Fibroblast of gingiva (primary cell): ENCODE measurements around the gene RGL4.

Source experiments
- DNase-seq: peaks from one replicate; pipeline ENCODE4 v3.0.0-alpha.2; 2011; ENCODE audit warnings: low read depth

RGL4 gene

DNA sequence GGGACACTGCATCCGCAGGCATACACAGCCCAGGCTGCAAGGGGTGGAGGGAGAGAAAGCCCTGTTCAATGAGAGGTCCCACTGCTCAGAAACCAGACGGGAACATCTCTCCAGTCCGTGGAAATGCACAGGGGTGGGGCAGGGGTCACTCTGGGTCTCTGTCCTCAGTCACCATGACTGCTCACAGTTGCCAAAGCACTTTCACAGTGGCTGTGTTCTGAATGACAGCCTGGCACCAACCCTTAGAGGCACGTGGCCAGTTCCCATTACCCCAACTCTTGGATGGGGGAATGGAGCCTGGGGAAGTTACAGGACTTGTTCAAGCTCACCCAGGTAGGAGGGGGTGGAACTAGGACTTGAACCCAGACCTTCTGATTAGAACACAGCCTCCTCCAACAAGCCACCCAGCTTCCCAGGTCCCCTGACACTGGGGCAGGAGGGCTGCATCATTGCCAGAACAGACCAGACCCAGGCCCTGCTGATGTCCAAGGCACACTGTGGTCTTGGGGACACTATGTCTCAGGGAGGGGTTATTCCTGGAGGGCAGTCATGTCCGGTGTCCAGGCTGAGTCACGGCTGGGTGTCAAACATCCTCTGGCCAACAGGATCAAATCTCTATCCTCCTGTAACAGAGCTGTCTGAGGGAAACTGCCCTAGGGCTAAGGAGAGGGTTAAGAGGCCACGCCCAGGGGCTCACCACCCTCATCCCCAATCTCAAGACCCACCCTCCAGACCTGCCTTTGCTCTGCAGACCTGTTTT lies 51.9 kb downstream of the RGL4 start:
- no peak for DNase-seq

DNA sequence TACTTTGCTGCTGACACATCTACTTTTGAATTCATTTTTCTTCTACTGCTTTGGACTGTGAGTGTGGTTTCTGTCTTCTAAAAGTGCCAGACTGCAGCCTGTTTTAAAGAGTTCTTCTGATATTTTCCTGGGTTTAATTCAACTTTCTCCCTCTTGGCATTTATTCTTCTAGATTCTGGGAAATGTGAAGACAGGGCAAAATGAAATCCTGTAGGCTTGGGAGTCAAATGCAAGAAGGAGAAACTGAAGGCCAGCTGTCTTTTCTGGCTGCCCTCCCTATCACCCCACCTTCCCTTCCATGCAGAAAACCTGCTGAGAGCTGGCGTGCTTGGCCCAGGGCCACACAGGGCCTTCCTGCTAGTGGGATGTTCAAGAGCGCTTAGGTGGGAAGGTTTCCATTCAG lies 52.5 kb downstream of the RGL4 start:
- DNase-seq = no peak

DNA sequence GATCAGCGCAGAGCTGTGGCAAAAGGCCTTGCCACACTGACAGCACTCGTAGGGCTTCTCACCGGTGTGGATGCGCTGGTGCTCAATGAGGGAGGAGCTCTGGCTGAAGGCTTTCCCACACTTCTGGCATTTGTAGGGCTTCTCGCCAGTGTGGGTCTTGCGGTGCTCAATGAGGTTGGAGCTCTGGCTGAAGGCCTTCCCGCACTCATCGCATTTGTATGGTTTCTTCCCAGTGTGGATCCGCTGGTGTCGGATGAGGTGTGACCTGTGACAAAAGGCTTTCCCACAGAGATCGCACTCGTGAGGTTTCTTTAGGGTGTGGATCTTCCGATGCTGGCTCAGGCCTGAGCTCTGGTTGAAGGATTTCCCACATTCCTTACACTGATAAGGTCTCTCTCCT lies 53.2 kb downstream of the RGL4 start:
- no peak for DNase-seq

DNA sequence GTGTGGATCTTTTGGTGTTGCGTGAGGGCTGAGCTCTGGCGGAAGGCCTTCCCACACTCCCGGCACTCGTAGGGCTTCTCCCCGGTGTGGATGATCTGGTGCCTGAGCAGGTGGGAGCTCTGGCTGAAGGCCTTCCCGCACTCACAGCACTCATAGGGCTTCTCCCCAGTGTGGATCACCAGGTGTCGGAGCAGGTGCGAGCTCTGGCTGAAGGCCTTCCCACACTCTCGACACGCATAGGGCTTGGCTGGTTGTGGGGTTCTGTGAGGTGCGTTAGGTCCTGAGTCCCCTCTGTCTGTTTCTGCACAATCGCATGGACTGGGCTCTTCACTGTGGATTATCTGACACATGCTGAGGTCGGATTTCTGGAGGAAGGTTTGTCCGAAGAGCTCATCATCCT lies 53.7 kb downstream of the RGL4 start:
- DNase-seq = no peak

DNA sequence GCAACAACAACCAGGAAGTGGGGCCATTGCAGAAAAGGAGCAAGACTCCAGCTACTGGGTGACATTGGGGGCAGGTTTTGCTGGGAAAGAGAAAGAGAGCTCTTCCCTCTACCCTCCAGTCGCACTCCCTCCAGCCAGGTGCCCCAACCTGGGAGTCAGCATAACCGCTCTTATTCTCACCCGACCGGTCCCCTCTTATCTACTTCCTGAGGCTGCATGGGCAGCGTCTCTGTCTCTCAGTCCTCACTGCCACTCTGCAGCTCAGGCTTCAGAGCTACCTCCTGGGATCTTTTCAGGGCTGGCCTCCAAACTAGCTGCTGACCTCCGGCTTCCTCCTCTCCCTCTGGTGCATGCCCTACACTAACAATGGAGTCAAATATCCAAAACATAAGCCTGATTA lies 55.0 kb downstream of the RGL4 start:
- no peak for DNase-seq
